BE2C (cell line): ENCODE measurements around the gene SMTNL2. TPM values are rescaled to one million over a fixed set of nuclear protein-coding genes. Genes with fewer than 3 reads are reported as not detected.

Experiments
- DNase-seq: peaks from one replicate; pipeline ENCODE4 v3.0.0-alpha.2; 2020
- H3K27me3 ChIP-seq: fragments of 250-450 bp; sonication (Bioruptor Pico); 2 replicates; pipeline ENCODE4 v1.5.1; 2020; ENCODE audit warnings: mild to moderate bottlenecking
- H3K36me3 ChIP-seq: fragments of 250-450 bp; sonication (Bioruptor Pico); 2 replicates; pipeline ENCODE4 v1.5.1; 2020; ENCODE audit warnings: mild to moderate bottlenecking
- H3K4me1 ChIP-seq: fragments of 250-450 bp; sonication (Bioruptor Pico); 2 replicates; pipeline ENCODE4 v1.5.1; 2020
- H3K4me3 ChIP-seq: 2 replicates; pipeline ENCODE4 v1.5.1; 2011; ENCODE audit warnings: low read depth, low read length
- H3K9me3 ChIP-seq: fragments of 250-450 bp; sonication (Bioruptor Pico); 2 replicates; pipeline ENCODE4 v1.5.1; 2020
- polyA plus RNA-seq: library from polyadenylated mRNA; unstranded; fragments of >200 nt; gene quantifications from one replicate; pipeline ENCODE4 v1.2.1, GENCODE V29; 2012; ENCODE audit warnings: low read depth, missing spikeins; ENCODE audit not compliant: insufficient read length, insufficient read depth
- TF ChIP-seq, protein P1 (sequence below): IDR thresholded peaks from 2 replicates; pipeline ENCODE4 v1.5.1; 2012; ENCODE audit warnings: mild to moderate bottlenecking, low read depth, low read length

SMTNL2 gene
- 2.1 TPM for polyA plus RNA-seq

DNA sequence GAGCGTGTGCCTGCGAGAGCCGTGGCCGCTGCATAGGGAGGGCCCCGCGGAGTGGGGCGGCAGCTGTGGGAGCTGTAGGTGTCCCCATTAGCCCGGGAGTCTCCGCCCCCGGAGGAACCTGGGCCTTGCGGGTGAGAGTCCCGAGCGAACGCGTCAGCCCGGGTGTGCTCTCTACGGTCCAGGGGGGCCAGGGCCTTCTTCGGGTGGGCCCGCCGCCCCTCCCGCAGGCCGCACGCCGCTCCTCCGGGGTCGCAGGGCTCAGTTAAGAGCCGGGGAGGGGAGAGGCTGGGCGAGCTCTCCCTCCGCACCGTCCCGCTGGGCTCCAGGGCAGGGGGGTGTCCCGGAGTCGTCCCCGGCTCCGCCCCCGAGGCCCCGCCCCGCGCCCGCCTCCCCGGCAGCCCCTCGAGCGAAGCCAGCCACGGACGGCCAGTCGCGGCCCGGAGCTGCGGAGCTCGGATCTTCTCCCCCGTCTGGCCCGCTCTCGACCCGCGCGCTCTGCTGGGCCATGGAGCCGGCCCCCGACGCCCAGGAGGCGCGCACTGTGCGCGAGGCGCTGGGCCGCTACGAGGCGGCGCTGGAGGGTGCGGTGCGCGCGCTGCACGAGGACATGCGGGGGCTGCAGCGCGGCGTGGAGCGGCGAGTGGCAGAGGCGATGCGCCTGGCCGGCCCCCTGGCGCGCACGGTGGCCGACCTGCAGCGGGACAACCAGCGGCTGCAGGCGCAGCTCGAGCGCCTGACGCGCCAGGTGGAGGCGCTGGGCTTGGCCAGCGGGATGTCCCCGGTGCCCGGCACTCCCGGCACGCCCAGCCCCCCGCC lies at the start of gene SMTNL2:
Gene SMTNL2 (plus strand): TSS at position 429 of the 816 bp plus-strand sequence. CDS start 77 bp downstream, at position 506.
- peaks cover 21% of the 10 kb centered on the region for H3K27me3 ChIP-seq
- DNase-seq = no peak

DNA sequence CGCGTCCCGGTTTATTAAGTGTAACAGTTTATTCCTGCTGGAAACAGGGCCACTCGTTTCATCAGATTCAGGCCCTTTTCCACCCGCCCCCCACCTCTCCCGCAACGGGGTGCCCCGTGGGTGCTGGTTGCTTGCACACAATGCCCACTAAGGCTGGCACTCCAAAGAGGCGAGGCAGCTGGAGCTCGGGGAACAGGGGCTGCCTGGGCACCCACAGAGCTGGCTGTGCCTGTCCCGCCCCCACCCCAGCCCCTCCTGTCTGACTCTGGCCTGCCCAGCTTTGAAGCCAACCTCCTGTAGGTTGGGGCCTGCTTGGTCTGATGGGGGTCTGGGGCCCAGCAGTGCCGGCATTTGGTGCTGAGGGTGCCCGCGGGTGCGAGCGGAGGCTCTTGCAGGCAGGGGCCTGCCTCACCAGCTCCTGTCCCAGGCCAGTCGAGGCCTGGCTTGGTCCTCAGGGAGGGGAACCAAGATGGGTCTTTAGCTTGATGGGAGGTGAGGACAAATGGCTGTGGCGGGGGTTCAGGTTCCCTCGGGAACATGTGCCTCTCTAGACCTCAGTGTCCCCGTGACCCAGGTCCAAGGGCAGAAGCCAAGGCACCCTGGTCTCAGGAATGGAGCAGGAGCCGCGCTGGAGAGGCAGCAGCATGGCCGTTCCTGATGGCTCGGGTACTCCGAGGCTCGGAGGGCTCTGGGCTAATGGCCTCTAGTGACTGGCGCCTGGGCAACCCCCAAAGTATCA lies 49.2 kb upstream of the SMTNL2 start:
- H3K9me3 ChIP-seq = no peaks in the 10 kb centered on the region
- no peak overlapping the region for H3K4me3 ChIP-seq
- DNase-seq = no peak
- no peaks in the 10 kb centered on the region; the same call in 1 of the 2 replicates for H3K36me3 ChIP-seq
- TF ChIP-seq, protein P1, sequence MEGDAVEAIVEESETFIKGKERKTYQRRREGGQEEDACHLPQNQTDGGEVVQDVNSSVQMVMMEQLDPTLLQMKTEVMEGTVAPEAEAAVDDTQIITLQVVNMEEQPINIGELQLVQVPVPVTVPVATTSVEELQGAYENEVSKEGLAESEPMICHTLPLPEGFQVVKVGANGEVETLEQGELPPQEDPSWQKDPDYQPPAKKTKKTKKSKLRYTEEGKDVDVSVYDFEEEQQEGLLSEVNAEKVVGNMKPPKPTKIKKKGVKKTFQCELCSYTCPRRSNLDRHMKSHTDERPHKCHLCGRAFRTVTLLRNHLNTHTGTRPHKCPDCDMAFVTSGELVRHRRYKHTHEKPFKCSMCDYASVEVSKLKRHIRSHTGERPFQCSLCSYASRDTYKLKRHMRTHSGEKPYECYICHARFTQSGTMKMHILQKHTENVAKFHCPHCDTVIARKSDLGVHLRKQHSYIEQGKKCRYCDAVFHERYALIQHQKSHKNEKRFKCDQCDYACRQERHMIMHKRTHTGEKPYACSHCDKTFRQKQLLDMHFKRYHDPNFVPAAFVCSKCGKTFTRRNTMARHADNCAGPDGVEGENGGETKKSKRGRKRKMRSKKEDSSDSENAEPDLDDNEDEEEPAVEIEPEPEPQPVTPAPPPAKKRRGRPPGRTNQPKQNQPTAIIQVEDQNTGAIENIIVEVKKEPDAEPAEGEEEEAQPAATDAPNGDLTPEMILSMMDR = no peak
- H3K4me1 ChIP-seq = peaks cover 3% of the 10 kb centered on the region
- H3K27me3 ChIP-seq = no peaks in the 10 kb centered on the region

More for the DNA sequence above, at the start of gene SMTNL2:
- Histone ChIP-seq H3K4me3 (no peak within 1 kb of the TSS), H3K9me3 (peaks cover 4% of the 10 kb centered on the region; the same call in 1 of the 2 replicates), H3K36me3 (no peaks in the 10 kb centered on the region), H3K4me1 (peaks cover 20% of the 10 kb centered on the region)
- TF ChIP-seq, protein P1 = no peak

DNA sequence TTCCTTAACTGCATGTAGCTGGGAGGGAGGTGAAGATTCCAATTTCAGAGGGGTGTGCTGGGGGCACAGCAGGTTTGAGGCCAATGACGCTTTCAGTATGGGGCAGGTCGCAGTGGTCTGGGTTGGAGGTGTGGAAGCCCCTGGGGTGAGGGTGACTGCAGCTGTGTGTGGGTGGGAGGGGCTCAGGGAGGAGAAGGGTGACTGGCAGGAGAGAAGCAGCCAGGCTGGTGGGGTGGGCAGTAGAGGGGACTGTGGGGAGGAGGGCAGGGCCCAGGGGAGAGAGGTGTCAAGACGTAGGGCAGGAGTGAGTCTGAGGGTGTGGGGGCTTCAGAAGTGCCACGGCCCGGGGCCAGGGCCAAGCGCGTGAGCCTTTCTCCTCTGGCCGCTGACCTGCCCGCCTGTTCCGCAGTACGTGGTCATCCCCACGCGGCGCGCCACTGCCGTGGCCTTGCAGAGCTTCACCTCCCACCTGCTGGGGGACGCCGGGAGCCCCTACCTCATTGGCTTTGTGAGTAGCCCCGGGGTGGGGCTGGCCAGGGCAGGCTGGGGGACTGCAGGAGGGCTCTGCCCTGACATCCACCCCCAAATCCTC lies 48.6 kb upstream of the SMTNL2 start:
- Histone ChIP-seq H3K4me1 (peaks cover 3% of the 10 kb centered on the region), H3K9me3 (no peaks in the 10 kb centered on the region), H3K4me3 (no peak overlapping the region), H3K36me3 (no peaks in the 10 kb centered on the region; the same call in 1 of the 2 replicates), H3K27me3 (no peaks in the 10 kb centered on the region)
- TF ChIP-seq, protein P1 = no peak
- no peak for DNase-seq

GRCh38 chr17:4536259-4536741 lies 48.0 kb upstream of the SMTNL2 start:
- peaks cover 3% of the 10 kb centered on the region for H3K4me1 ChIP-seq
- no peaks in the 10 kb centered on the region; the same call in none of the 2 replicates for H3K36me3 ChIP-seq
- no peak overlapping the region for H3K4me3 ChIP-seq
- H3K27me3 ChIP-seq = no peaks in the 10 kb centered on the region
- TF ChIP-seq, protein P1 = no peak
- no peak for DNase-seq
- H3K9me3 ChIP-seq = no peaks in the 10 kb centered on the region

- Histone ChIP-seq H3K4me1 (peaks cover 3% of the 10 kb centered on the region), H3K9me3 (no peaks in the 10 kb centered on the region), H3K4me3 (no peak overlapping the region), H3K36me3 (peaks cover 4% of the 10 kb centered on the region), H3K27me3 (no peaks in the 10 kb centered on the region)
- TF ChIP-seq, protein P1 = no peak
- no peak for DNase-seq
These were observed 47.5 kb upstream of the SMTNL2 start for GRCh38 chr17:4536742-4537411.
